Neural cell (in vitro differentiated cells): ENCODE measurements around the gene SMIM10. TPM values are rescaled to one million over a fixed set of nuclear protein-coding genes. Genes with fewer than 3 reads are reported as not detected.

Experiments used
- H2AFZ ChIP-seq: fragments of 200-600, 300-800 bp; sonication (generic), shearing (Covaris generic); 2 replicates; pipeline ENCODE4 v1.6.0; 2014; ENCODE audit warnings: low read depth, mild to moderate bottlenecking, antibody characterized with exemption, low read length, moderate library complexity
- H3F3A ChIP-seq: fragments of 200-600 bp; shearing (Covaris generic); 2 replicates; pipeline ENCODE4 v1.6.1; 2016; ENCODE audit warnings: mild to moderate bottlenecking, moderate library complexity, mixed read lengths, antibody characterized with exemption, low read length; ENCODE audit not compliant: insufficient read depth, poor library complexity, severe bottlenecking
- H3K27ac ChIP-seq: fragments of 200-600, 300-800 bp; sonication (generic), shearing (Covaris generic); 2 replicates; pipeline ENCODE4 v1.5.1; 2014; ENCODE audit warnings: mild to moderate bottlenecking, low read length, moderate library complexity
- H3K27me3 ChIP-seq: fragments of 300-800, 200-600 bp; sonication (generic), shearing (Covaris generic); 2 replicates; pipeline ENCODE4 v1.6.0; 2014; ENCODE audit warnings: mild to moderate bottlenecking, low read depth, low read length, moderate library complexity; ENCODE audit not compliant: insufficient read depth
- H3K36me3 ChIP-seq: fragments of 300-800, 200-600 bp; sonication (generic), shearing (Covaris generic); 2 replicates; pipeline ENCODE4 v1.5.1; 2014; ENCODE audit warnings: mild to moderate bottlenecking, antibody characterized with exemption, low read length, moderate library complexity; ENCODE audit not compliant: insufficient read depth
- H3K4me2 ChIP-seq: fragments of 300-800, 200-600 bp; sonication (generic), shearing (Covaris generic); 2 replicates; pipeline ENCODE4 v1.6.0; 2014; ENCODE audit warnings: mild to moderate bottlenecking, low read length
- H3K4me3 ChIP-seq: fragments of 300-800, 200-600 bp; sonication (generic), shearing (Covaris generic); 2 replicates; pipeline ENCODE4 v1.5.1; 2014; ENCODE audit warnings: mild to moderate bottlenecking, low read length, moderate library complexity
- H3K79me2 ChIP-seq: fragments of 200-600 bp; shearing (Covaris generic); replicated peaks from 2 replicates; pipeline ENCODE4 v1.6.0; 2014; ENCODE audit warnings: mild to moderate bottlenecking, low read length, moderate library complexity; ENCODE audit not compliant: insufficient read depth
- H3K9ac ChIP-seq: fragments of 300-800, 200-600 bp; sonication (generic), shearing (Covaris generic); 2 replicates; pipeline ENCODE4 v1.6.1; 2016; ENCODE audit warnings: mild to moderate bottlenecking, low read length, mixed read lengths
- H3K9me2 ChIP-seq: fragments of 200-600 bp; shearing (Covaris generic); 2 replicates; pipeline ENCODE4 v1.6.1; 2016; ENCODE audit warnings: mild to moderate bottlenecking, low read length, mixed read lengths; ENCODE audit not compliant: insufficient read depth
- H3K9me3 ChIP-seq: fragments of 200-600, 300-800 bp; sonication (generic), shearing (Covaris generic); 2 replicates; pipeline ENCODE4 v1.6.1; 2016; ENCODE audit warnings: mild to moderate bottlenecking, mixed run types, low read length, moderate library complexity, mixed read lengths
- H4K20me1 ChIP-seq: fragments of 200-600 bp; shearing (Covaris generic); 2 replicates; pipeline ENCODE4 v1.6.1; 2016; ENCODE audit warnings: mild to moderate bottlenecking, mixed run types; ENCODE audit not compliant: insufficient read depth
- EP300 ChIP-seq: fragments of 450-650 bp; conservative IDR thresholded peaks from 2 replicates; pipeline ENCODE4 v1.6.1; 2014; ENCODE audit warnings: antibody characterized with exemption, mild to moderate bottlenecking, moderate library complexity; ENCODE audit not compliant: poor library complexity, severe bottlenecking
- EZH2 ChIP-seq: fragments of 200-600, 300-800 bp; shearing (Covaris generic), sonication (generic); IDR thresholded peaks from 2 replicates; pipeline ENCODE4 v1.6.1; 2014; ENCODE audit warnings: antibody characterized with exemption, low read length, borderline replicate concordance, mild to moderate bottlenecking; ENCODE audit not compliant: insufficient read depth, poor library complexity, severe bottlenecking
- MXI1 ChIP-seq: fragments of 450-650 bp; conservative IDR thresholded peaks from 2 replicates; pipeline ENCODE4 v1.6.1; 2014; ENCODE audit warnings: antibody characterized with exemption, mild to moderate bottlenecking; ENCODE audit not compliant: poor library complexity, severe bottlenecking
- POLR2AphosphoS5 ChIP-seq: IDR thresholded peaks from 2 replicates; pipeline ENCODE4 v1.6.1; 2012
- RAD21 ChIP-seq: fragments of 450-650 bp; conservative IDR thresholded peaks from 2 replicates; pipeline ENCODE4 v1.6.1; 2014; ENCODE audit warnings: antibody characterized with exemption, mild to moderate bottlenecking, moderate library complexity
- REST ChIP-seq: IDR thresholded peaks from 2 replicates; pipeline ENCODE4 v1.6.1; 2012; ENCODE audit warnings: borderline replicate concordance
- SMC3 ChIP-seq: fragments of 450-650 bp; conservative IDR thresholded peaks from 2 replicates; pipeline ENCODE4 v1.6.1; 2014; ENCODE audit warnings: antibody characterized with exemption, mild to moderate bottlenecking, moderate library complexity; ENCODE audit not compliant: poor library complexity
- TAF1 ChIP-seq: IDR thresholded peaks from 2 replicates; pipeline ENCODE4 v1.6.1; 2012; ENCODE audit warnings: low read depth
- polyA plus RNA-seq: library from polyadenylated mRNA; depleted of rRNA; stranded (reverse); fragments of >200 nt; gene quantifications from 2 replicates; pipeline ENCODE4 v1.2.3, GENCODE V29; 2014
- TF ChIP-seq, protein P1 (sequence below): fragments of 450-650 bp; IDR thresholded peaks from 2 replicates; pipeline ENCODE4 v1.5.1; 2014; ENCODE audit warnings: antibody characterized with exemption, mild to moderate bottlenecking, moderate library complexity; ENCODE audit not compliant: poor library complexity, severe bottlenecking

The SMIM10 gene
- polyA plus RNA-seq, 1 donor from 2014 or later, result not detected

DNA sequence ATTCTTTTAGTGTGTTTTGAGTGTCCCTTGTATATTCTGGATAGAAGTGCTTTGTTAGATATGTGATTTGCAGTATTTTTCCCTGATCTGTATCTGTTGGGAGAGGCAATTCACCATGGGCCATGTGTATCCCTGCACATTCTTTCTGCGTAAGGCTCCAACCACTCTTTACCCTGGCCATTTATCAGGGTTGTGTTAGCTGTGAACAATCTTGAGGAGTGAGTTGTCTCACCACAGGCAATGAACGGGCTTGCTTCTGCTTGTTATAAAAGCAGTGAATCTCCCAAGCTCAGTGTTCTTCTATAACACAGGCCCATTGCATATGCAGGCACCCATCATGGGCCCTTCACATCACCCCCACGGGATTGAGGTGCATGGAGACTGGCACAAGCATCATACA is 18.9 kb upstream of the SMIM10 start:
- H3K27ac ChIP-seq, result no peak overlapping the region
- no peak overlapping the region for H3K4me2 ChIP-seq
- H3K36me3 ChIP-seq, result no peaks in the 10 kb centered on the region
- no peaks in the 10 kb centered on the region for H3K9me3 ChIP-seq
- H3K4me3 ChIP-seq, result no peak overlapping the region
- H3K27me3 ChIP-seq, result no peaks in the 10 kb centered on the region
- no peaks in the 10 kb centered on the region for H4K20me1 ChIP-seq
- H3K79me2 ChIP-seq, result no peaks in the 10 kb centered on the region
- no peaks in the 10 kb centered on the region for H3K9me2 ChIP-seq
- no peak overlapping the region for H2AFZ ChIP-seq
- no peak for TF ChIP-seq EP300
- TF ChIP-seq MXI1, result no peak
- no peak for TF ChIP-seq REST
- TF ChIP-seq SMC3, result no peak
- no peak for TF ChIP-seq TAF1
- no peak for TF ChIP-seq RAD21
- TF ChIP-seq EZH2, result no peak
- no peak for TF ChIP-seq POLR2AphosphoS5
- no peak overlapping the region for H3K9ac ChIP-seq
- no peaks in the 10 kb centered on the region for H3F3A ChIP-seq

DNA sequence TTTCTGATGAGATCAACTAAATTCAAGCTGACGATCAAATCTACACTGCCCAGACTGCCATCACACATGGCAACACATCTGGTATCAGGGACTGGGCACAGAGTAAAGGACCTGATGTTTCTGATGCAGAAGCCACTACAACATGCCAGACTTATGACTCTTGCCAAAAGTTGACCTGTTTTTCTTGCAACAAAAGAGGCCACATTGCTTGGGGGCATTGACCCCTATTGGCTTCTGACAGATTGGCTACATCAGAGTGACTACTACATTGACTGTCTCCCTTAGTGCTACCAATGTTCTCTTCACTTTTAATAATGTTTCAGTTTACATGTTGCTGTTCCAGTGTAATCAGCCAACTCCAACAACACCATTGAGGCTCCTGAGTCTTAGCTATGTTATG is 15.3 kb upstream of the SMIM10 start:
- Histone ChIP-seq H3F3A (no peaks in the 10 kb centered on the region), H3K9me3 (no peaks in the 10 kb centered on the region), H2AFZ (no peak overlapping the region), H3K27ac (no peak overlapping the region), H3K4me2 (no peak overlapping the region), H4K20me1 (no peaks in the 10 kb centered on the region), H3K4me3 (no peak overlapping the region), H3K79me2 (no peaks in the 10 kb centered on the region), H3K9ac (no peak overlapping the region), H3K36me3 (no peaks in the 10 kb centered on the region), H3K27me3 (no peaks in the 10 kb centered on the region), H3K9me2 (no peaks in the 10 kb centered on the region)
- TF ChIP-seq SMC3 (no peak), EP300 (no peak), EZH2 (no peak), REST (no peak), POLR2AphosphoS5 (no peak), TAF1 (no peak), RAD21 (no peak), MXI1 (no peak)
- TF ChIP-seq, protein P1, sequence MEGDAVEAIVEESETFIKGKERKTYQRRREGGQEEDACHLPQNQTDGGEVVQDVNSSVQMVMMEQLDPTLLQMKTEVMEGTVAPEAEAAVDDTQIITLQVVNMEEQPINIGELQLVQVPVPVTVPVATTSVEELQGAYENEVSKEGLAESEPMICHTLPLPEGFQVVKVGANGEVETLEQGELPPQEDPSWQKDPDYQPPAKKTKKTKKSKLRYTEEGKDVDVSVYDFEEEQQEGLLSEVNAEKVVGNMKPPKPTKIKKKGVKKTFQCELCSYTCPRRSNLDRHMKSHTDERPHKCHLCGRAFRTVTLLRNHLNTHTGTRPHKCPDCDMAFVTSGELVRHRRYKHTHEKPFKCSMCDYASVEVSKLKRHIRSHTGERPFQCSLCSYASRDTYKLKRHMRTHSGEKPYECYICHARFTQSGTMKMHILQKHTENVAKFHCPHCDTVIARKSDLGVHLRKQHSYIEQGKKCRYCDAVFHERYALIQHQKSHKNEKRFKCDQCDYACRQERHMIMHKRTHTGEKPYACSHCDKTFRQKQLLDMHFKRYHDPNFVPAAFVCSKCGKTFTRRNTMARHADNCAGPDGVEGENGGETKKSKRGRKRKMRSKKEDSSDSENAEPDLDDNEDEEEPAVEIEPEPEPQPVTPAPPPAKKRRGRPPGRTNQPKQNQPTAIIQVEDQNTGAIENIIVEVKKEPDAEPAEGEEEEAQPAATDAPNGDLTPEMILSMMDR, result no peak
